NT2/D1 (cell line): ENCODE results near the gene KIF23.

ENCODE experiments used
- SUZ12 ChIP-seq: IDR thresholded peaks from 2 replicates; pipeline ENCODE4 v1.6.1; 2011; ENCODE audit not compliant: insufficient read length, insufficient read depth; ENCODE audit errors: extremely low read depth
- ZNF274 ChIP-seq: IDR thresholded peaks from 2 replicates; pipeline ENCODE4 v1.6.1; 2011; ENCODE audit warnings: mild to moderate bottlenecking, low read depth, low read length

DNA sequence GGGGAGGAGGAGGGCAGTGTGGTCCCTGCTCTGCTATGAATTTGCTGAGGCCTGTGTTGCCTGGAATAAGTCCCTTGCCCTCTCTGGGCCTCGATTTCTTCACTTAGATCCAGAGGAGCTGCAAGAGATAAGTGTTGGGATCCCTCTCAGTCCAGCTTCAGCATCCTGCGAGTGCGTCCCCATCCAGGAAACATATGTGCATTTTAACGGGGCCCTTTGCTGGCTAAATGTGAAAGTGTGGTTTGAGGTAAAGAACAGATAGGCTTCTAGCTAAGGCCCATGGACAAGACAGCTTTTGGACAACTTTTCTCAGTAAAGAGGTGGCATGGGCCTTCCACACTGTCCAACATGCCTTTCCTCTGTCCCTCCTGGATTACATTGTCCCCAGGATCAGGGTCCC is 64.9 kb downstream of the KIF23 start:
- no peak for TF ChIP-seq ZNF274
- TF ChIP-seq SUZ12: no peak
